ENCODE results near the gene SLC7A10. TPM values are rescaled to one million over a fixed set of nuclear protein-coding genes. Genes with fewer than 3 reads are reported as not detected.
"Not testable (repeated sequence)": the region's sequence is repeated elsewhere in the genome, so short reads cannot be mapped to it uniquely, and the experiment has no call there.

SLC7A10 gene
- total RNA-seq, 2 donors from 2014 or later: 0.78 to 5.3 TPM

DNA sequence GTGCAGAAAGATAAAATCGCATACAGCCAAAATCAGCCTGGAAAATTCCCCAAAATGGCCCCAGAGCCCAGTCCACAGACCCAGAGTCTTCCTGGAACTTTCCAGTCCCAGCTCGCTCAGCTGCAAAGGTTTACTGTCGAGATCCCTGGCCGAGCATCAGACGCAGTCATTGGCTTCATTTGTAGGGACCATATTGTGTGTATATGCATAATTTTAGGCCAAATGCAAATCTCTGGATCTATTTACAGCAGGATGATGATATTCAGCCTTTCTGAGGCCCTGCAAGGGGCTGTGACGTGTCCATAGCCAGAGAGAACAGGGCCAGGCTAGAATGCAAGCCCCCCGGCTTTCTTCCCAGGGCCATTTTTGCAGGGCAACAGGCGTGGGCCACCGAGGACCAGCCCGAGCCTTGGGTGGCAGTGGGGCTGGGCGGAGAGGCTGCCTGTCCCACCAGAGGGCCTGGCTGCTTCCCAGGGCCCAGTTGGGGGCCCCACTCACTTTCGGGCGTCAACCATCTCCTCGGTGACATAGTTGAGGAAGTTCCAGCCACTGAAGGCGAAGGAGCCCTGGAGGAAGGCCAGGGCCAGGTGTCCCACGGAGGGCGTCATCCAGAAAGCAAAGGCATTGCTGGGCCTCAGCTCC, 13.7 kb downstream of the SLC7A10 start:
- no peak for DNase-seq
- Histone ChIP-seq H3K4me1 (peaks cover 5% of the 10 kb centered on the region), H3K4me3 (no peak overlapping the region), H3K9me3 (no peaks in the 10 kb centered on the region), H3K27me3 (no peaks in the 10 kb centered on the region), H3K27ac (no peak overlapping the region), H3K36me3 (replicated peaks in 1 of 2; ENCODE audit: insufficient read depth in 1 of 2, low read depth in 2 of 2) (no peaks in the 10 kb centered on the region)
- ATAC-seq: no peak
- intact Hi-C loops (cut with DNase I): no loop called here
- TF ChIP-seq CTCF (IDR thresholded peaks at IDR 0.05) (no peak), POLR2A (IDR thresholded peaks at IDR 0.05) (no peak)
- whole genome bisulfite sequencing, 2 donors: 78% methylated on average over 17 of the region's 17 CpGs; no CpG with 5 or more reads in 1 of the 2 donors

DNA sequence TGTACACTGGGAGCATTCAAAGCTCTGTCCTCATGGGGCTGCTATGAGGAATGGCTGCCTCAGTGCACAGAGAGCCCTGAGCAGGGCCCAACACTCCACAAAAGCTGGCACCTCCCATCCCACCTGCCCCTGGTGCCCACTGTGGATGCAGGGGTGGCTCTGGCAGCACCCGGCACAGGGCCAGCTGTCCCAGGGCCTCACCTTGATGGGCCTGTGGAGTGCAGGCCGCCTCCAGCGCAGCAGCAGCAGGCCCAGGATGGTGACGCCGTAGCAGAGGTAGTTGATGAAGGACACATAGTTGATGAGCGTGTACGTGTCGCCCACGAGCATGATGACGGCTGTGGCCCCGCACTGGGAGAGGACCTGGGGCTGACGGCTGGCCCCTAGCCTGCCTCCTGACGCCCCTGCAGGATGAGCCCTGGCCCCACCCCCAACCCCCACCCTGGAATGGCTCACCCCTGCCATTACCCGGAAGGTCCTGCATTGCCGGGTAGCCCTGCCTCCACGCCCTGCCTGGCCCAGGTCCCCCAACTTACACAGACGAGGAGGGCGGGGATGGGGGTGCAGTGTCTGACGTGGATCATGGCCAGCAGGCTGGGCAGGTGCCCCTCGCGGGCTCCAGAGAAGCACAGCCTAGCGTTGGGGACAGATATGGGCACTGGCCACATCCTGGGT, 15.2 kb downstream of the SLC7A10 start:
- TF ChIP-seq CTCF (IDR thresholded peaks at IDR 0.05) (no peak), POLR2A (IDR thresholded peaks at IDR 0.05) (no peak)
- H3K4me1 ChIP-seq: peaks cover 5% of the 10 kb centered on the region
- ATAC-seq (no peak), DNase-seq (no peak)
- no peaks in the 10 kb centered on the region for H3K27me3 ChIP-seq
- WGBS, 2 donors: 88 to 95% methylated on average over 4 to 22 of the region's 22 CpGs
- H3K27ac ChIP-seq: no peak overlapping the region
- H3K36me3 ChIP-seq (replicated peaks in 1 of 2; ENCODE audit: insufficient read depth in 1 of 2, low read depth in 2 of 2): no peaks in the 10 kb centered on the region
- intact Hi-C loops (cut with DNase I): no loop called here
- H3K4me3 ChIP-seq: no peak overlapping the region
- no peaks in the 10 kb centered on the region for H3K9me3 ChIP-seq

- H3K27ac ChIP-seq; ATAC-seq; H3K36me3 ChIP-seq (replicated peaks in 1 of 2; ENCODE audit: insufficient read depth in 1 of 2, low read depth in 2 of 2); H3K27me3 ChIP-seq; H3K4me3 ChIP-seq; intact Hi-C loops (cut with DNase I); H3K9me3 ChIP-seq; H3K4me1 ChIP-seq; DNase-seq: not testable (repeated sequence)
- WGBS, 2 donors: 93 to 97% methylated on average over 7 of the region's 7 CpGs
These were observed 15.8 kb downstream of the SLC7A10 start for GRCh38 chr19:33209850-33210230.

- no peak for TF ChIP-seq CTCF (IDR thresholded peaks at IDR 0.05)
- TF ChIP-seq POLR2A (IDR thresholded peaks at IDR 0.05): no peak
- WGBS, 2 donors: 75 to 81% methylated on average over 14 to 24 of the region's 24 CpGs
- DNase-seq: no peak
- Histone ChIP-seq H3K4me1 (peaks cover 5% of the 10 kb centered on the region), H3K4me3 (no peak overlapping the region), H3K36me3 (replicated peaks in 1 of 2; ENCODE audit: insufficient read depth in 1 of 2, low read depth in 2 of 2) (no peaks in the 10 kb centered on the region), H3K27ac (no peak overlapping the region), H3K27me3 (no peaks in the 10 kb centered on the region), H3K9me3 (no peaks in the 10 kb centered on the region)
- ATAC-seq: no peak
- intact Hi-C loops (cut with DNase I): no loop called here
These were observed 16.5 kb downstream of the SLC7A10 start for GRCh38 chr19:33208904-33209849.

- intact Hi-C loops (cut with DNase I): no loop called here
- DNase-seq (no peak), ATAC-seq (no peak)
- no peak overlapping the region for H3K27ac ChIP-seq
- peaks cover 5% of the 10 kb centered on the region for H3K4me1 ChIP-seq
- H3K36me3 ChIP-seq (replicated peaks in 1 of 2; ENCODE audit: insufficient read depth in 1 of 2, low read depth in 2 of 2): no peaks in the 10 kb centered on the region
- no peak for TF ChIP-seq POLR2A (IDR thresholded peaks at IDR 0.05)
- no peak for TF ChIP-seq CTCF (IDR thresholded peaks at IDR 0.05)
- no peak overlapping the region for H3K4me3 ChIP-seq
- no peaks in the 10 kb centered on the region for H3K27me3 ChIP-seq
- H3K9me3 ChIP-seq: no peaks in the 10 kb centered on the region
- 68 to 70% methylated on average over 5 to 11 of the region's 11 CpGs for WGBS, 2 donors
These were observed 17.2 kb downstream of the SLC7A10 start for GRCh38 chr19:33208371-33208895.
